Ramos (cell line): Measurements from ENCODE around the gene GGACT.
"Not testable (repeated sequence)": the region's sequence is repeated elsewhere in the genome, so short reads cannot be mapped to it uniquely, and the experiment has no call there.

Experiments used
- in situ Hi-C: fragments of 300-500 bp; cut with MboI; formaldehyde crosslinking; loops from one replicate; pipeline ENCODE4 v1.14.3; 2022; ENCODE audit warnings: low sequenced_read_pairs; ENCODE audit not compliant: unreplicated experiment

The GGACT gene

DNA sequence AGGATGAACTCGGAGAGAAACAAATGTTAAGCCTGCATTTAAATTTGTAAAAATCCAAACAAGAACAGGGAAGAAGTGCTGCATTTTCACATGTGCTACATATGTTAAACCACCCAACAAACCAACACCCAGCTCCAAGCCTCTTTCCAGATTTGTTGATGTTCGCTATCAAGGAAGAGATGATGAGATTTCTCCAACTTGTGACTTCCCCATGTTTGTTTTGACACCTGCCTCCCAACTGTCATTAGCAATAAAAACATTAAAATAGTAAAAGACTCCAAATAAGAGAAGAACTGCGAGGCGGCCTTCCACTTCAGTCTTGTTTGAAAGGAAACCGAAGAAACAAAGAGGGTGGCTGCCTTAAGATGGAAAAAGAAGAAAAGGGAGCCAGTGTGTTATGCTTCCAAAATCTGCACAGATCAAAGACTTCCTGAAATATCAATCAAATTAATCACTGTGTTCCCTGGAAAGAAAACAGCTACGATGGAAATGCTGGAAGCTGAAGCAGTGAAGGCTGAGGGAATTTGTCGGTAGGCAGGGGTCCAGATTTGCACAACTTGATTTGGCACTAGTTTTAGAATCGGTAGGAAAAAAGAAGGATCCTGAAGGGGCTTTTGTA, 14.0 kb upstream of the GGACT start:
- in situ Hi-C loops: no loop called here

DNA sequence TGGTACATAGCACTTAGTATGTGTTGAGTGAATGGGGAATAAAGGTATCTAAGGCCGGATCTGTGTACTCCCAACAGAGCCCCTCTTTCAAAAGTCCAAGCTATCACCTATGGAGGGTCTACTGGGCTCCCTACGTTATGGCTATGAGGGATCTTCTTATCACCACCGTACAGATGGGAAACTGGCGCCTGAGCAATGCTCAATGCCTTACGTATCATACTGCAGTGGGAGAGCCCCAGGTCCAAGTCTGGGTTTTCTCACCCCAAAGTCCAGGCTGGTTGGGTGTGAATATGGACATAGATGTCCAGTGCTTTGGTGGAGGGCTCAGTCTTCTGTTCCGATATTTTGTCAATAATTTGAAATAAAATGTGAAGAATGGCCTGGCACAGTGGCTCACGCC, 13.1 kb upstream of the GGACT start:
- in situ Hi-C loops: no loop called here

DNA sequence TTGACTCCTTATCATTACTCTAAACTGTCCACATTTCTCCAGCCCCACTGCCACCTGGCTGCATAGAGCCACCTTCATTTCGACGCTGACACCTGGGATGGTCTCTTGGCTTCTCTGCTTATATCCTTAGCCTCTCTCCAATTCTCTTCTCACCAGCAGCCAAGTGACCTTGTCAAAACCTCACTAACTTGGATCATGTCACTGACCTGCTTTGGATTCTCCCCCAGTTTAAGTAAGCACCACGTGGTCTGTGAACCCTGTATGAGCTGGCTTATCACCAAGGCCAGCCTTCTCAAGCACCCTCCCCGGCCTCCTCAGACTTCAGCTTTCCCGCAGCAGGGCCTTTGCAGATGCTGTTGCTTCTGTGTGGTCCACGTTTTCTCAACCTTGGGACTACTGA, 12.3 kb upstream of the GGACT start:
- in situ Hi-C loops: no loop called here

DNA sequence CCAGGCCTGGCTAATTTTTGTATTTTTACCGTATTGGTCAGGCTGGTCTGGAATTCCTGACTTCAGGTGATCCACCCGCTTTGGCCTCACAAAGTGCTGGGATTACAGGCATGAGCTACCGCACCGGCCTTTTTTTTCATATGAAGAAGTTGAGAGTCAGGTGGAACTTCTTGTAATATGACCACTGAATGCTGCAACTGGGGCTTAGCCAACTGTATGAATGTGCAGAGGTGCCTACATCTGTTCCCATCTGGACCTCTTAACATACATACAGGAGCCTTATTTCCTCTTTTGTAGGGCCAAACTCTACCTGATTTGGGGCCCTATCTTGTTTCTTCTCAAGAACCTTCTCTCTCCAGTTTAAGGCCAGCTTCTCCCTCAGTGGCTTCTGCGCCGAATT, 11.9 kb upstream of the GGACT start:
- in situ Hi-C loops: no loop called here

DNA sequence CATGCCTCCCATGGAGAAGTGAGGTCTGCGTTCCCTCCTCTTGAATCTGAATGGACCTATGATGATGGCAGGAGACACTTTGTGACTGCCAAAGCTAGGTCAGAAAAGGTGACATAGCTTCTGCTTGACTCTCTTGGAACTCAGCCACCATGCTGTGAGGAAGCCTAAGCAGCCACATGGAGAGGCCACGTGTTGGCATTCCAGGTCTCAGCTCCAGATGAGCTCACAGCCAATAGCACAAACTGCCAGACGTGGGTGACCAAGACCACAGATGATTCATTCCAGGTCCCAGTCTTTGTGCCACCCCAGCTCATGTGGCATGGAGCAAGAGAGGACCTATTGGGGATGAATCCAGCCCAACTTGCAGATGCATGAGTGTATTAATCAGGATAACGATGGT, 8.7 kb upstream of the GGACT start:
- in situ Hi-C loops: no loop called here

DNA sequence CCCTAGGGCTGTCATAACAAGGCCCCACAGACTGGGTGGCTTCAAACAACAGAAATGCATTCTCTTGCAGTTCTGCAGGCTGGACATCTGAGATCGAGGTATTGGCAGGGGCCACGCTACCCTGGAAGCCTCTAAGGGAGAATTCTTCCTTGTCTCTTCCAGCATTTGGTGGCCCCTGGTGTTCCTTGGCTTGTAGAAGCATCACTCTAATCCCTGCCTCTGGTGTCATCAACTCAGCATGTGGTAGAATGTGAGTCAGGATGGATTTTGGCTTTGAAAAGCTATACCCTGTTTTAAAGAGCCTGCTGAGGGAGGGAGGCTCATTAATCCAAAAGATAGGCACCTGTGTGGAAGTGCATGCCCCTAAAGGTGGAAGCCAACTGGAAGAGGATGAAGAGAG, 7.9 kb upstream of the GGACT start:
- in situ Hi-C loops: no loop called here

DNA sequence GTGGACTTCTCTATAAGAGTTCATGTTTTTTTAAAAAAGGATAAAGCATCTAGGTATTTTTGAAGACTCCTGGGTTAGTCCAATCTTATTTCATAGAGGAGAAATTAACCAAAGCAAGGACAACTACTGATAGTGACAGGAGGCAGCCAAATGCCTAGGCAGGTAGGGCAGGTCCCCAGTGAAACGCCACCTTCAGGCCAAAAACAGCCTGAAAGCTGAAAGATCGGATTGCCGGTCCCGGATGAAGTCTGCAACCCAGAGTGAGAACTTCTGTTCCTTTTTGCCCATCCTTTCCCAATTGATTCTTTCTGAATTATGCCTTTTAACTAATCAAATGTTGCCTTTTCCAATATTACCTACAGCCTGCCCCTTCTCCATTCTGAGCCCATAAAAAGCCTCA, 6.1 kb upstream of the GGACT start:
- in situ Hi-C loops: no loop called here

DNA sequence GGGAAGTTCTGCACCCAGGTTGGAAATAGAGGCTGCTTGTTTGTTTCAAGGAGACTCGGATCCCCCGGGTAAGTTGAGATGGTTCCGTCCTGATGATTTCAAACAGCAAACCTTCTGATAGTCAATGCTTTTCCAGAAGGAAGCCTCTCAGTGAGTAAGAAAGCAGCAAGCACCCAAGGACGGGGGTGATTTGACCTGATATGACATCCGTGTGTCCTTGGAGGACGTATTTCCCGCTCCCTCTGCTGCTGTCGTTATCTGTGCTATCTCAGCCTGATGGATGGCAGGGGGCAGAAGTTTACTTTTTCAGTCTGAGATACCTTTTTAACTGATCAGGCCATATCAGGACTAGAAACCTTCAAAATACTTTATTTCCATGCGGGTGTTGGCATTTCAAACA, 5.7 kb upstream of the GGACT start:
- in situ Hi-C loops: no loop called here

DNA sequence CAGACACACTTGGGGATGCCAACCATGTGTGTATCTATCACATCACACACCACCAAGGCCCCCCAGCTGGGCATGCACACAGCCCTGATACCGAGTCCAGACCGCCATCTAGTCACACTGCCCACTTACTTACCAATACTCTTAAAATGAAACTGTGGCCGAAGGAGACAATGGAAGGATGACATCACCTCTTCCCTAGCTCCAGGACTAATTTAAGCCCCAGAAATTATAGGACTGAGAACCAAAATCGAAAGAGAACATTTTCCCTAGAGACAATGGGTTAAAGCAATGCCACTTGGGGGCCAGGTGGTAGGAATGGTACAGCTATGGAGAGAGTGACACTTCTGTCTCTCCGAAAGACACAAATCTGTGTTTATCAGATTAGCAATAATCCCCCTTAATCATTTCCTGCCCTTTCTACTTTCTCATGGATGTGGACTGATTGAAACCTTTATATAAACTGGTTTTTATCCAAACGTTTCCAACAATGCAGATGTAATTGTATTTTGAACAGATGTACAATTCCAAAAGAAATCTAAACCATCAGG, 663 bp upstream of the GGACT start:
- in situ Hi-C loops: no loop called here

DNA sequence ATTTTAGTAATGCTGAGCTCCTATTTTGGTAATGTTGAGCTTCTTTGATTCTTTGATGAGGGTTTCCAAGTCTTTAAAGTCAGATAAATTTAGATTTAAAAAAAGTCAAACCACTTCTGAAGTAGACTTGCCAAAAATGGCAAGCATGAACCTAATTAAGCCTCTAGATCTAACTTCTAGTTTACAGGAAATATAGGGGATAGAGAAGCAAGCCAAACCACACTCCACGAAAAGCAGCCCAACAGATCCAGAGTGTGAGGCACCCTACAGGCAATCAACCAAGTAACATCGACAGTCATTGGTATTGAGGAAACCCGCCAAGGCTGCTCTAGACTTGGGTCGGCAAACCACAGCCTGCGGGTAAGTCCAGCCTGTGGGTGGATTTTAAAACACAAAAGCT, 3.7 kb downstream of the GGACT start:
- in situ Hi-C loops: no loop called here

DNA sequence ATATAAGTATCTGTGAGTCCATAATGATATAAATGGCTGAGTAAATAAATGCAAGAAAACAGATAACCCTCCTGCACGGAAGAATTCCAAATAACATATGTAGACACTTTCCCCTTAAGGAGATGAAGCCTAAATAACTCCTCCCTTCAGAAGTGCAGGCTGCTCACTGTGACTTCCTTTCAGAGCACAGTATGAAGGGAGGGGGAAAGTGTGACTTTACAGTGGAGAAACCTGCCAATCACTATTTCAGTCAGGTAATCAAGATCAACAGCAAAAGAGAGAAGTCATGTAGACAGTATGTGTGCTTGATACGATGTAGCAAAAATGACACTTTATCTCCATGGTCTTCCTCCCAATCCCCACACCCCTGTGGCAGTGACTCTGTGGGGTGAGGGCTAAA, 7.1 kb downstream of the GGACT start:
- in situ Hi-C loops: no loop called here

DNA sequence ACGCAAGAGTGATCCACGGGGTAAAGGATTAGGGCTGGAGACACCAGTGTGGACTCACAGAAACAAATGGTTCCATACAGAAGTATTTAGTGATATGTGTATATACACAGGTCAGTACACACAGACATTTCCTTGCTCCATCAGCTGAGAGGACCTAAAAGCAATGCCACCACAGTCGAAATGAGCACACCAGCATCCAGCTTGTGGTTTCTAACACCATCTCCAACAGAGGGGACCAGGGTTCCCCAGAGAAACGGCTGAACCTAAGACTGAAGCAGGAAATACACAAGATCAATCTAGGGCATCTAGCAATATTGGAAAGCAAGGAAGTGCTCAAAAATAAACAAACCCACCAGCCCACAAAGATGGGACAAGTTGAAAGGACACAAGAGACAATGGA, 7.6 kb downstream of the GGACT start:
- in situ Hi-C loops: no loop called here

DNA sequence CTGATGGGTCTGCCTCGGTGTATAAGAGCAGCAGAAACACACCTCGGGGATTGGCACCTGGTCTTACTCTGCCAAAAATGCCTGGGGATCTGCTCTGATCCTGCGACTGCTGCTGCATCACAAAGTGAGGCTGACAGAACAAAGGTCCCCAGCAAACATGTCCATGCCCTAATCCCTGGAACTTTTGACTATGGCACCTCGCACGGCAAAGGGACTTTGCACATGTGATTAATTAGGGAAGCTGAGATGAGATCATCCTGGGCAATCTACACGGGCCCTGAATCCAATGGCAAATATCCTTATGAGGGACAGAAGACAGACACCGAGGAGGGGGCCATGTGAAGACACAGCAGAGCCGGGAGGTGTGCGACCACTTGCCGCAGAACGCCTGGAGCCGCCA, 8.5 kb downstream of the GGACT start:
- in situ Hi-C loops: no loop called here

DNA sequence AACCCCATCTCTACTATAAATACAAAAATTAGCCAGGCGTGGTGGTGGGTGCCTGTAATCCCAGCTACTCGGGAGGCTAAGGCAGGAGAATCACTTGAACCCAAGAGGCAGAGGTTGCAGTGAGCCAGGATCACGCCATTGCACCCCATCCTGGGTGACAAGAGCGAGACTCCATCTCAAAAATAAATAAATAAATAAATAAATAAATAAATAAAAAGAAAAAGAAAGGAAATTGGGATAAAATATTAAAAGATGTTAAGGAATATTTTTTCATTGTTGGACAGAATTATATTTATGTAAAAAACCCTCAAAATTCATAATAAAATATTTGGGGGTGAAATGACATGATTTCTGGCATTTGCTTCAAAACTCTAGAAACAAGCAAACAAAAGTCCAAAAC, 11.3 kb downstream of the GGACT start:
- in situ Hi-C loops: not testable (repeated sequence)

DNA sequence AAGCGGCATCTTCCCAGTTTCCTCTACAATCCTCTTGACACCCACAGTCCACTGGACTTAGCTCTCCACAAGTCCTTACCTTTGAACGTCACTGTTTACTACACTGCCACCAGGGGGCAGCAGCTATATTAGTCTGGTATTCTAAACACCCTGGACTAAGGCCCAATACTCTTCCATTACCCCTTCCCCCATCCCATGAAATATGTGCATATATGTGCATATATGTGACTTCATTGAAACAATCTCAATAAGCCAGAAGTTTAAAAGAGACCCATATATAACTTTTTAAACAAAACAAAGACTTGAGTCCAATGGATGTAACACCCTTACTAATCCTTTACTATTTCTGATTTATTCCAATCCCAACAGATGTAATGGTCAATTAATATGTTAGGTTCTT, 15.5 kb downstream of the GGACT start:
- in situ Hi-C loops: no loop called here

DNA sequence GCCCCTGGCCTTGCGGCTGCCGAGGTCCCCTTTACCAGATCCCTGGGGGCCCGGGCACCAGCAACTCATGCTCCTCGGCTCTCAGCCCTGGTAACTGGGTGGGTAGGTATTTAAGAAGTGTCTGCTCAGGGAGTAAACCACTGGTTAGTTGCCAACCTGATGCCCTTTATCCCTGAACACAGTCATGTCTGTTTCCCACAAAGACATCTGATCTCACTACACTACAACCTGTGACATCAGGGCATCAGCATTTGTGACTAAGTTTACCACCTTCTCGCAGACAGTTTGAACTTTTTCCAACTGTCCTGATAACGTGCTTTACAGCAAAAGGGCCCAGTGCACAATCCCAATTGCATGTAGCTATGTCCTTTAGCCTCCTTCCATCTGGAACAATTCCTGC, 22.0 kb downstream of the GGACT start:
- in situ Hi-C loops: loop anchor here (10.0 kb wide), 1 partner anchor 558 kb away; no protein-coding TSS in a partner anchor

DNA sequence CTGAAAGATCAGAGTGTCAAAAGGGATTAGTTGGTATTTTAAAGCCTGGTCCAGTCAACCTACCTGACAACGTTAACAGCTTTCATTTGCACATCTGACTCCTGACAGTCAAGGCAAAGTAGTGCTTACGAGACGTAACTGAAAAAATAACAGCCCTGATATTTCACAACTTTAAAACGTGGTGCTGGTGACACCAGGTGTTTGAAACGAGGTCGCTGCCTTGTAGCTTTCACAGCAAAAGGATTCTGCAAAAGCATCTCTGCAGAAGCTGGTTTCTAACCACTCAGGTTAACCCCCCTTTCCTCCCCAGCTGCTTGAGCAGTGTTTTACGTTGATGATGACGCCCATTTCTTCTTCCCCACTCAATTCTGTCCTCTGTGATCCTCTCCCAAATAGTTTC, 23.3 kb downstream of the GGACT start:
- in situ Hi-C loops: loop anchor here (10.0 kb wide), 1 partner anchor 560 kb away; no protein-coding TSS in a partner anchor

DNA sequence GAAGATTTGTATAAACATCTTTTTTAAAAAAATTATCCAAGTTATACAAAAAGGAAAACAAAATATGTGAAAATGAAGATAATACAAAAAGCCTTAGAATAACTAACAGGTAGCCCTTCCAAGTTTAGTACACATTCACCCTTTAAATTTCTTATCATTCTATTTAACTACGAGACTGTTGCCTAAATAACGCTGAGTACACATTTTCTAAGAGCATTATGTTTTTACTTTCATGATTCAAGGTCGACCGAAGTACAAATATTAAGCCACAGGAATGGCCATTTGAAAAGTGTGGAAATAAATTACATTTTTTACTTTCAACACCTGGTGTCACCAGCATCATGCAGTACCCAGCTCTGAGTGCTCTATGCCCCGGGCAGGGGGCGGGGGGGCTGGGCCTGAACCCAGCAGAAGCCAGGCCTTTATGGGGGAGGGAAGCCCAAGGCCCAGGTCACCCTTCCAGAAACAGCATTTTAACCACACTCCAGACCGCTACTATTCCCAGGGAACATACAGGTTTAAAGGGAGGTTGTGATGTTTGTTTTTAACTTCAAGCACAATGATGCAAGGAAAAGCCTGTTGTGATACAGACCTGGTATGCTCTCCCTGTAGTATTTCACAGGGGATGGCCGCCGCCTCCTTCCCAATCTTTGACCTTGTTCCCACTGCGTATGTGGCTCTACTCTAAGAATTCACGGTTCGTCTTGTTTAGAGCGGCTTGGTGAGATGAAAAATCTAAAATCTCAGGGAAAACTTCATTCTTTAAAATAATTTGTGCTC, 24.0 kb downstream of the GGACT start:
- in situ Hi-C loops: loop anchor here (10.0 kb wide), 1 partner anchor 560 kb away; no protein-coding TSS in a partner anchor

DNA sequence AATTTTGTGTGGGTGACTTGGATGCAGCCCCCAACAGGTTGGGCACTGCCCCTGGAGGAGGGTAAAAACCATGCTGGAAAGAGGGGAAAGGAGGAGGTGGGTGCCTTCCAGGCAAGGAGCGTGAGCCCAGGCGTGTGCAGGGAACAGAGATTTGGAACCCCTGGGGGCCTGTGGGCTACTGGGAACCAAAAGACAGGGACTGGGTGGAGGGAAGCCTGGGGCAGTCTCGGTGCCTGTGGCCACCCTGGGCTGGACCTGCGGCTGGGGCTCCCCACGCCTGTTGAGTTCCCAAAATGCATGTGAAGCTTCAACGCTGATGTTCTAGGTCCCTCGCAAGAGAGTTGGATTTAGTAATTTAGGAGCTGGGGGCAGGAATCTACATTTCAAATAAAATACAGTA, 24.8 kb downstream of the GGACT start:
- in situ Hi-C loops: loop anchor here (10.0 kb wide), 1 partner anchor 561 kb away; no protein-coding TSS in a partner anchor

DNA sequence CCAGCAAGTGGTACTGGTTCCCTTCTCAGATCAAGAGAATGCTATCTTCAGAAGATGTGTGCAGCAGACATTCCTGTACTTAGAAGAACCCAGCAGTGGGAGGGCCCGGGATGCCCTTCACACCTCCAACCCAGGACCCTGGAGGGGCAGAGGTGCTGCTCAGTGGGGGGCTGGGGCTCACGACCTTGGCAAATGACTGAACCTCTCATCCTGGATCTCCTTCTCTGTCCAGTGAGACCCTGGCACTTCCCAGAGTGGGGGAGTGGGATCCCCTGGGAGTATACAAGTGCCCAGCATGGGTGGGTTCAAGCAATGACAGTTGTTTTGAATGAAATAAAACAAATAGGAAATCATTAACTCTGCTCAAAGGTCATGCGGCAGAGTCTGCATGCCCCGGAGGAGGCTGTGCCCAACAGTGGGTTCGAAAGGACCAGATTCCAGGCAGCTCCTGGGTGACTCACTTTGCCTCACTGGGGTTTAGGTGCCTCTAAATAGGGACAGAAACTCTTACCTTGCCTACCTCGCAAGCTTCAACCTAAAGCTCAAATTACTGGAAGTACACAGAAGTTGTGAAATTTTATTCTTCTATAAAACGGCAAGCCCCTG, 26.9 kb downstream of the GGACT start:
- in situ Hi-C loops: loop anchor here (10.0 kb wide), 1 partner anchor 563 kb away; no protein-coding TSS in a partner anchor

DNA sequence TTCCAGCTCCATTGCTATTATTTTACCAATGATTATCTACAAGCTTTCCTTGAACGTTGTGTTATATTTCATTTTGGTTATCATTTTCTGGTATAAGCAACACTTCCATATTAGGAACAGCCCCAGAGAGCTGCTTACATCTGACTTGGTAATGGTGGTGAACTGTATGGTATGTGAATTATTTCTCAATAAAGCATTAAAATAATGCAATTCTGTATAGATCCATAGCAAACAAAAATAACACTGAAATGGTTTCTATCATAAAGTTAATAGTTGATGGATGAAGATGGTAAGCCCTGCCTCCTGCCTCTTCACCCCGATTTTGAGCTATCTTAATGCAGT, 27.5 kb downstream of the GGACT start:
- in situ Hi-C loops: loop anchor here (10.0 kb wide), 1 partner anchor 564 kb away; no protein-coding TSS in a partner anchor
